ENCODE results near the gene USB1. TPM values are rescaled to one million over a fixed set of nuclear protein-coding genes. Genes with fewer than 3 reads are reported as not detected.
A peak's percentile ranks its signal among the peaks of the same experiment; 100 is the strongest.

The USB1 gene
- total RNA-seq, 1 experiment from 2014 or later, result 17.9 TPM

GRCh38 chr16:57985204-57986181 lies 15.7 kb upstream of the USB1 start:
- DNase-seq, result no peak
- peak overlapping the region; percentile 32 for H3K4me3 ChIP-seq
- H3K9me3 ChIP-seq, result no peaks in the 10 kb centered on the region
- H3K27me3 ChIP-seq, result peaks cover 7% of the 10 kb centered on the region
- no peaks in the 10 kb centered on the region for H3K36me3 ChIP-seq

GRCh38 chr16:57986196-57986595 lies 15.0 kb upstream of the USB1 start:
- H3K36me3 ChIP-seq, result no peaks in the 10 kb centered on the region
- no peak for DNase-seq

GRCh38 chr16:57987441-57988177 lies 13.6 kb upstream of the USB1 start:
- H3K36me3 ChIP-seq, result no peaks in the 10 kb centered on the region
- H3K9me3 ChIP-seq, result no peaks in the 10 kb centered on the region
- H3K27me3 ChIP-seq, result peaks cover 4% of the 10 kb centered on the region
- DNase-seq, result no peak
- H3K4me3 ChIP-seq, result no peak overlapping the region

More at GRCh38 chr16:57986196-57986595, 15.0 kb upstream of the USB1 start:
- no peaks in the 10 kb centered on the region for H3K9me3 ChIP-seq
- H3K27me3 ChIP-seq, result peaks cover 7% of the 10 kb centered on the region
- no peak overlapping the region for H3K4me3 ChIP-seq

- H3K27me3 ChIP-seq, result peaks cover 4% of the 10 kb centered on the region
- H3K36me3 ChIP-seq, result peaks cover 4% of the 10 kb centered on the region
- H3K9me3 ChIP-seq, result no peaks in the 10 kb centered on the region
- DNase-seq, result peak; percentile 92
- no peak overlapping the region for H3K4me3 ChIP-seq
Observed at GRCh38 chr16:57988929-57989328, 12.3 kb upstream of the USB1 start.

- H3K4me3 ChIP-seq, result no peak overlapping the region
- DNase-seq, result no peak
- no peaks in the 10 kb centered on the region for H3K27me3 ChIP-seq
- peaks cover 31% of the 10 kb centered on the region for H3K36me3 ChIP-seq
- H3K9me3 ChIP-seq, result no peaks in the 10 kb centered on the region
Observed at GRCh38 chr16:57991551-57992059, 9.6 kb upstream of the USB1 start.

GRCh38 chr16:57992084-57992483 lies 9.1 kb upstream of the USB1 start:
- peaks cover 36% of the 10 kb centered on the region for H3K36me3 ChIP-seq
- DNase-seq, result no peak
- H3K27me3 ChIP-seq, result no peaks in the 10 kb centered on the region
- H3K4me3 ChIP-seq, result no peak overlapping the region
- H3K9me3 ChIP-seq, result no peaks in the 10 kb centered on the region

GRCh38 chr16:57993438-57993837 lies 7.8 kb upstream of the USB1 start:
- H3K4me3 ChIP-seq, result no peak overlapping the region
- no peaks in the 10 kb centered on the region for H3K27me3 ChIP-seq
- DNase-seq, result no peak
- peaks cover 50% of the 10 kb centered on the region for H3K36me3 ChIP-seq
- H3K9me3 ChIP-seq, result no peaks in the 10 kb centered on the region

- H3K36me3 ChIP-seq, result peaks cover 50% of the 10 kb centered on the region
- DNase-seq, result no peak
- H3K27me3 ChIP-seq, result no peaks in the 10 kb centered on the region
- H3K4me3 ChIP-seq, result no peak overlapping the region
- no peaks in the 10 kb centered on the region for H3K9me3 ChIP-seq
Observed at GRCh38 chr16:57993897-57994296, 7.3 kb upstream of the USB1 start.

GRCh38 chr16:57994361-57994760 lies 6.8 kb upstream of the USB1 start:
- Histone ChIP-seq H3K9me3 (no peaks in the 10 kb centered on the region), H3K4me3 (no peak overlapping the region), H3K27me3 (no peaks in the 10 kb centered on the region), H3K36me3 (peaks cover 50% of the 10 kb centered on the region)
- DNase-seq, result no peak

- Histone ChIP-seq H3K4me3 (no peak overlapping the region), H3K27me3 (no peaks in the 10 kb centered on the region), H3K9me3 (no peaks in the 10 kb centered on the region), H3K36me3 (peaks cover 50% of the 10 kb centered on the region)
- DNase-seq, result peak; percentile 64
Observed at GRCh38 chr16:57994778-57995177, 6.4 kb upstream of the USB1 start.

GRCh38 chr16:57995721-57996405 lies 5.3 kb upstream of the USB1 start:
- DNase-seq, result no peak
- Histone ChIP-seq H3K4me3 (no peak overlapping the region), H3K36me3 (peaks cover 50% of the 10 kb centered on the region), H3K27me3 (no peaks in the 10 kb centered on the region), H3K9me3 (no peaks in the 10 kb centered on the region)

GRCh38 chr16:57996406-57997175 lies 4.6 kb upstream of the USB1 start:
- no peaks in the 10 kb centered on the region for H3K9me3 ChIP-seq
- no peak for DNase-seq
- no peak overlapping the region for H3K4me3 ChIP-seq
- H3K27me3 ChIP-seq, result no peaks in the 10 kb centered on the region
- peaks cover 50% of the 10 kb centered on the region for H3K36me3 ChIP-seq

GRCh38 chr16:57997176-57997527 lies 4.1 kb upstream of the USB1 start:
- no peak for DNase-seq
- Histone ChIP-seq H3K36me3 (peaks cover 50% of the 10 kb centered on the region), H3K9me3 (no peaks in the 10 kb centered on the region), H3K4me3 (no peak overlapping the region), H3K27me3 (no peaks in the 10 kb centered on the region)

- DNase-seq, result no peak
- no peaks in the 10 kb centered on the region for H3K27me3 ChIP-seq
- no peaks in the 10 kb centered on the region for H3K9me3 ChIP-seq
- no peak overlapping the region for H3K4me3 ChIP-seq
- peaks cover 53% of the 10 kb centered on the region for H3K36me3 ChIP-seq
Observed at GRCh38 chr16:57997528-57998265, 3.5 kb upstream of the USB1 start.

GRCh38 chr16:57998486-57998885 lies 2.7 kb upstream of the USB1 start:
- no peak overlapping the region for H3K4me3 ChIP-seq
- H3K9me3 ChIP-seq, result no peaks in the 10 kb centered on the region
- no peaks in the 10 kb centered on the region for H3K27me3 ChIP-seq
- peaks cover 60% of the 10 kb centered on the region for H3K36me3 ChIP-seq
- no peak for DNase-seq

GRCh38 chr16:57998992-57999365 lies 2.2 kb upstream of the USB1 start:
- H3K9me3 ChIP-seq, result no peaks in the 10 kb centered on the region
- peaks cover 56% of the 10 kb centered on the region for H3K36me3 ChIP-seq
- no peaks in the 10 kb centered on the region for H3K27me3 ChIP-seq
- no peak for DNase-seq
- peak overlapping the region; percentile 99 for H3K4me3 ChIP-seq
